ENCODE data around the gene ARHGAP29. TPM values are rescaled to one million over a fixed set of nuclear protein-coding genes. Genes with fewer than 3 reads are reported as not detected.

Gene ARHGAP29
- total and polyA plus RNA-seq, 2 experiments from 2014 or later, result 4.6 to 6.9 TPM

DNA sequence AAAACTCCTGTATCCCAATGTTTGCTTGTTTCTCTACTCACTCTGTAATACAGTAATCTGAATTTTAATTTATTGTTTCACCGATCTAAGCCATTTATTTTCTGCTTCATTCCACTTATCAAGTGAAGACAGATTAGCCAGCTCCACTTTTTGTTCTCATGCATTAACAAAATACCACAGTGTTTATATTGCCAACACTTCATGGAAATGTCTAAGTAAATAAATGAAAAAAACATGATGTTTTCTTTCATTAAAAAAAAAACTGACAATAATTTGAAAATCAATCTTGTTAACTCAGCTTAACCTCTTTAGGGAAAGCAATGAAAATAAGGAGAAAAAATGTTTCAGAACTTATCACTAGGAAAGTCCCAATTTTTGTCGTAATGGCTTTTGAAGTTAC, 11.5 kb downstream of the ARHGAP29 start:
- no peaks in the 10 kb centered on the region for H4K20me1 ChIP-seq (replicated peaks; ENCODE audit: insufficient read depth)
- no peaks in the 10 kb centered on the region for H3K27me3 ChIP-seq (ENCODE audit: insufficient read depth)
- TF ChIP-seq ZNF114 (CRISPR knock-in tag; IDR thresholded peaks at IDR 0.05) (no peak), ETS1 (IDR thresholded peaks at IDR 0.05) (no peak), STAT1 (IDR thresholded peaks at IDR 0.05; ENCODE audit: unreplicated experiment) (no peak), ZNF331 (CRISPR knock-in tag; IDR thresholded peaks at IDR 0.05; ENCODE audit: low read depth) (no peak), NANOG (IDR thresholded peaks at IDR 0.05; ENCODE audit: borderline replicate concordance) (no peak), CREB1 (CRISPR knock-in tag; IDR thresholded peaks at IDR 0.05; ENCODE audit: low read depth) (no peak), ZNF462 (CRISPR knock-in tag; IDR thresholded peaks at IDR 0.05) (no peak), JUNB (IDR thresholded peaks at IDR 0.05; ENCODE audit: unreplicated experiment) (no peak), EZH2 (IDR thresholded peaks at IDR 0.05; ENCODE audit: low read depth, unreplicated experiment) (no peak), EZH2phosphoT487 (IDR thresholded peaks at IDR 0.05; ENCODE audit: unreplicated experiment) (no peak), POLR2AphosphoS5 (IDR thresholded peaks at IDR 0.05; ENCODE audit: low read depth) (no peak)
- TF ChIP-seq, protein P1, sequence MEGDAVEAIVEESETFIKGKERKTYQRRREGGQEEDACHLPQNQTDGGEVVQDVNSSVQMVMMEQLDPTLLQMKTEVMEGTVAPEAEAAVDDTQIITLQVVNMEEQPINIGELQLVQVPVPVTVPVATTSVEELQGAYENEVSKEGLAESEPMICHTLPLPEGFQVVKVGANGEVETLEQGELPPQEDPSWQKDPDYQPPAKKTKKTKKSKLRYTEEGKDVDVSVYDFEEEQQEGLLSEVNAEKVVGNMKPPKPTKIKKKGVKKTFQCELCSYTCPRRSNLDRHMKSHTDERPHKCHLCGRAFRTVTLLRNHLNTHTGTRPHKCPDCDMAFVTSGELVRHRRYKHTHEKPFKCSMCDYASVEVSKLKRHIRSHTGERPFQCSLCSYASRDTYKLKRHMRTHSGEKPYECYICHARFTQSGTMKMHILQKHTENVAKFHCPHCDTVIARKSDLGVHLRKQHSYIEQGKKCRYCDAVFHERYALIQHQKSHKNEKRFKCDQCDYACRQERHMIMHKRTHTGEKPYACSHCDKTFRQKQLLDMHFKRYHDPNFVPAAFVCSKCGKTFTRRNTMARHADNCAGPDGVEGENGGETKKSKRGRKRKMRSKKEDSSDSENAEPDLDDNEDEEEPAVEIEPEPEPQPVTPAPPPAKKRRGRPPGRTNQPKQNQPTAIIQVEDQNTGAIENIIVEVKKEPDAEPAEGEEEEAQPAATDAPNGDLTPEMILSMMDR (conservative IDR thresholded peaks at IDR 0.05; ENCODE audit: low read depth in 2 of 2), result no peak
- TF ChIP-seq, protein P2, sequence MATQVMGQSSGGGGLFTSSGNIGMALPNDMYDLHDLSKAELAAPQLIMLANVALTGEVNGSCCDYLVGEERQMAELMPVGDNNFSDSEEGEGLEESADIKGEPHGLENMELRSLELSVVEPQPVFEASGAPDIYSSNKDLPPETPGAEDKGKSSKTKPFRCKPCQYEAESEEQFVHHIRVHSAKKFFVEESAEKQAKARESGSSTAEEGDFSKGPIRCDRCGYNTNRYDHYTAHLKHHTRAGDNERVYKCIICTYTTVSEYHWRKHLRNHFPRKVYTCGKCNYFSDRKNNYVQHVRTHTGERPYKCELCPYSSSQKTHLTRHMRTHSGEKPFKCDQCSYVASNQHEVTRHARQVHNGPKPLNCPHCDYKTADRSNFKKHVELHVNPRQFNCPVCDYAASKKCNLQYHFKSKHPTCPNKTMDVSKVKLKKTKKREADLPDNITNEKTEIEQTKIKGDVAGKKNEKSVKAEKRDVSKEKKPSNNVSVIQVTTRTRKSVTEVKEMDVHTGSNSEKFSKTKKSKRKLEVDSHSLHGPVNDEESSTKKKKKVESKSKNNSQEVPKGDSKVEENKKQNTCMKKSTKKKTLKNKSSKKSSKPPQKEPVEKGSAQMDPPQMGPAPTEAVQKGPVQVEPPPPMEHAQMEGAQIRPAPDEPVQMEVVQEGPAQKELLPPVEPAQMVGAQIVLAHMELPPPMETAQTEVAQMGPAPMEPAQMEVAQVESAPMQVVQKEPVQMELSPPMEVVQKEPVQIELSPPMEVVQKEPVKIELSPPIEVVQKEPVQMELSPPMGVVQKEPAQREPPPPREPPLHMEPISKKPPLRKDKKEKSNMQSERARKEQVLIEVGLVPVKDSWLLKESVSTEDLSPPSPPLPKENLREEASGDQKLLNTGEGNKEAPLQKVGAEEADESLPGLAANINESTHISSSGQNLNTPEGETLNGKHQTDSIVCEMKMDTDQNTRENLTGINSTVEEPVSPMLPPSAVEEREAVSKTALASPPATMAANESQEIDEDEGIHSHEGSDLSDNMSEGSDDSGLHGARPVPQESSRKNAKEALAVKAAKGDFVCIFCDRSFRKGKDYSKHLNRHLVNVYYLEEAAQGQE (IDR thresholded peaks at IDR 0.05; ENCODE audit: unreplicated experiment), result no peak
- H3K4me1 Mint-ChIP-seq, result no peaks in the 10 kb centered on the region
- H3K4me2 ChIP-seq, result no peak overlapping the region
- no peaks in the 10 kb centered on the region for H3F3A ChIP-seq (replicated peaks; ENCODE audit: low read depth)
- no peaks in the 10 kb centered on the region for H3K27me3 Mint-ChIP-seq (ENCODE audit: insufficient read depth, low read depth, poor library complexity)
- H2AFZ ChIP-seq, result no peak overlapping the region
- no peak overlapping the region for H3K4me3 Mint-ChIP-seq
- H3K27ac Mint-ChIP-seq, result no peak overlapping the region
- no peaks in the 10 kb centered on the region for H3K9me2 ChIP-seq (ENCODE audit: insufficient read depth)
- H3K79me2 ChIP-seq (replicated peaks; ENCODE audit: insufficient read depth), result no peaks in the 10 kb centered on the region
- no peak for ATAC-seq
- no peaks in the 10 kb centered on the region for H3K36me3 ChIP-seq (ENCODE audit: insufficient read depth)
- H3K4me1 ChIP-seq (ENCODE audit: insufficient read depth), result peaks cover 4% of the 10 kb centered on the region
- H3K4me3 ChIP-seq, result no peak overlapping the region
- H3K9me3 Mint-ChIP-seq, result no peaks in the 10 kb centered on the region
- no peaks in the 10 kb centered on the region for H3K36me3 Mint-ChIP-seq (ENCODE audit: low read depth)
- H3K27ac ChIP-seq (ENCODE audit: low read depth), result no peak overlapping the region
- no peak for DNase-seq (ENCODE audit: low spot score)

Data from GM23338 (cell line).